Lung (tissue), 12 donors: ENCODE measurements around the gene NIPAL4. TPM values are rescaled to one million over a fixed set of nuclear protein-coding genes. Genes with fewer than 3 reads are reported as not detected.

Experiments used
- ATAC-seq: fragments of 200-7000 bp; cut with Tn5 transposase; one replicate; pipeline ENCODE4 v1.9.1; 2020; ENCODE audit warnings: moderate number of reproducible peaks; ENCODE audit not compliant: insufficient read depth, low FRiP score
- DNase-seq, 3 donors: peaks; one replicate each; pipeline ENCODE4 v3.0.0-alpha.2; 2013 to 2017
- H3K27ac ChIP-seq, 2 donors: one replicate each; pipeline ENCODE4 v1.5.1; 2013; ENCODE audit warnings: mild to moderate bottlenecking in 2 of 2, moderate library complexity in 2 of 2, control low read depth in 1 of 2, inconsistent platforms in 1 of 2, low read depth in 1 of 2, low read length in 1 of 2
- H3K27me3 ChIP-seq, 3 donors: one replicate each; pipeline ENCODE4 v1.5.1; 2013; ENCODE audit warnings: low read length in 2 of 3; ENCODE audit not compliant: control insufficient read depth in 3 of 3, insufficient read depth in 3 of 3
- H3K36me3 ChIP-seq, 4 donors: one replicate each; pipeline ENCODE4 v1.5.1; 2013; ENCODE audit warnings: low read length in 4 of 4, mild to moderate bottlenecking in 1 of 4, moderate library complexity in 1 of 4; ENCODE audit not compliant: control insufficient read depth in 4 of 4, insufficient read depth in 4 of 4
- H3K4me1 ChIP-seq, 5 donors: one replicate each; pipeline ENCODE4 v1.5.1; 2013; ENCODE audit warnings: low read length in 5 of 5, mild to moderate bottlenecking in 2 of 5, moderate library complexity in 1 of 5; ENCODE audit not compliant: control insufficient read depth in 5 of 5, insufficient read depth in 5 of 5
- H3K4me3 ChIP-seq: one replicate; pipeline ENCODE4 v1.5.1; 2013; ENCODE audit warnings: mild to moderate bottlenecking, control low read depth, moderate library complexity
- H3K9ac ChIP-seq, 2 donors: one replicate each; pipeline ENCODE4 v1.5.1; 2013; ENCODE audit warnings: low read length in 2 of 2, control low read depth in 1 of 2; ENCODE audit not compliant: insufficient read depth in 1 of 2
- H3K9me3 ChIP-seq, 4 donors: one replicate each; pipeline ENCODE4 v1.5.1; 2013; ENCODE audit warnings: low read length in 3 of 4, mild to moderate bottlenecking in 1 of 4, moderate library complexity in 1 of 4; ENCODE audit not compliant: control insufficient read depth in 4 of 4, insufficient read depth in 3 of 4
- CTCF ChIP-seq: IDR thresholded peaks from 2 replicates; pipeline ENCODE4 v1.5.1; 2012; ENCODE audit warnings: mild to moderate bottlenecking; ENCODE audit errors: control extremely low read depth, extremely low read depth
- WGBS, 2 donors: extraction: QIAGEN DNeasy Blood & Tissue Kit; methylation state at CpG; one replicate each; pipeline ENCODE4 v1.1.7; 2013; 5-methylcytosine and 5-hydroxymethylcytosine counted together
- polyA plus RNA-seq, 2 donors: library from polyadenylated mRNA; stranded (reverse); fragments of 200-250 nt; gene quantifications; one replicate each; pipeline ENCODE4 v1.2.1, GENCODE V29; 2013
- total RNA-seq, 2 donors: library from RNA; depleted of rRNA in 1 of 2; stranded (reverse); fragments of >200 nt in 1 of 2; gene quantifications; one replicate each; pipeline ENCODE4 v1.2.1, GENCODE V29; 2014 to 2021
- donor health status: control.
- donor health status: control.
- donor health status: Bipolar disorder and iron deficiency.
- donor health status: healthy.
- donor health status: DM: yes; HTN: yes; CAD: no.

The NIPAL4 gene
- total and polyA plus RNA-seq, 4 donors: 0.04 to 1.7 (median 0.36) TPM

- Histone ChIP-seq H3K27ac (no peak overlapping the region), H3K36me3 (peaks cover 1 to 15% (median 9%) of the 10 kb centered on the region in 4 donors), H3K9me3 (peaks cover 0 to 2% (median 0%) of the 10 kb centered on the region in 4 donors), H3K4me1 (peaks cover 5 to 20% (median 10%) of the 10 kb centered on the region in 5 donors), H3K27me3 (no peaks in the 10 kb centered on the region), H3K4me3 (no peak overlapping the region), H3K9ac (no peak overlapping the region)
- no peak for TF ChIP-seq CTCF
- DNase-seq (no peak), ATAC-seq (no peak)
Measured at GRCh38 chr5:157509587-157509986, 49.6 kb downstream of the NIPAL4 start.

- Histone ChIP-seq H3K9ac (peak overlapping the region in 1 of 2 donors; percentile 40), H3K4me1 (peaks cover 5 to 20% (median 12%) of the 10 kb centered on the region in 5 donors), H3K27me3 (no peaks in the 10 kb centered on the region), H3K9me3 (peaks cover 0 to 2% (median 0%) of the 10 kb centered on the region in 4 donors), H3K27ac (peak overlapping the region in 1 of 2 donors; percentile 81), H3K36me3 (peaks cover 1 to 15% (median 9%) of the 10 kb centered on the region in 4 donors), H3K4me3 (no peak overlapping the region)
- TF ChIP-seq CTCF: no peak
- ATAC-seq (no peak), DNase-seq (no peak)
- 92 to 95% methylated on average over 5 of the region's 5 CpGs for WGBS, 2 donors
Measured at GRCh38 chr5:157510682-157511081, 50.7 kb downstream of the NIPAL4 start.

- ATAC-seq: peak; percentile 83
- Histone ChIP-seq H3K4me3 (no peak overlapping the region), H3K36me3 (peaks cover 1 to 12% (median 7%) of the 10 kb centered on the region in 4 donors), H3K9me3 (peaks cover 0 to 1% (median 0%) of the 10 kb centered on the region in 4 donors), H3K4me1 (peaks cover 5 to 30% (median 16%) of the 10 kb centered on the region in 5 donors), H3K27me3 (no peaks in the 10 kb centered on the region), H3K27ac (peak overlapping the region; percentile 76 to 79), H3K9ac (peak overlapping the region in 1 of 2 donors; percentile 20)
- TF ChIP-seq CTCF: no peak
- DNase-seq: peak; percentile 64 to 92 (median 76)
- 42 to 73% methylated on average over 9 of the region's 9 CpGs for WGBS, 2 donors
Measured at GRCh38 chr5:157511651-157512644, 51.9 kb downstream of the NIPAL4 start.
